Muscle layer of duodenum (tissue), 2 donors: ENCODE measurements around the gene HAO1.
"Not testable (repeated sequence)": the region's sequence is repeated elsewhere in the genome, so short reads cannot be mapped to it uniquely, and the experiment has no call there.

Source experiments
- H3K27ac ChIP-seq: one replicate; pipeline ENCODE4 v1.7.0; 2013; ENCODE audit warnings: mild to moderate bottlenecking, low read length
- H3K27me3 ChIP-seq: one replicate; pipeline ENCODE4 v1.7.0; 2013; ENCODE audit warnings: low read depth, mild to moderate bottlenecking, control low read depth, low read length
- H3K36me3 ChIP-seq, 2 donors: one replicate each; pipeline ENCODE4 v1.7.0; 2013; ENCODE audit warnings: low read length in 2 of 2, control low read depth in 1 of 2, mild to moderate bottlenecking in 1 of 2; ENCODE audit not compliant: insufficient read depth in 2 of 2, control insufficient read depth in 1 of 2
- H3K4me1 ChIP-seq, 2 donors: one replicate each; pipeline ENCODE4 v1.7.0; 2013; ENCODE audit warnings: low read length in 2 of 2, mild to moderate bottlenecking in 2 of 2, control low read depth in 1 of 2, moderate library complexity in 1 of 2; ENCODE audit not compliant: insufficient read depth in 2 of 2, control insufficient read depth in 1 of 2
- H3K4me3 ChIP-seq, 2 donors: one replicate each; pipeline ENCODE4 v1.7.0; 2013; ENCODE audit warnings: low read length in 2 of 2, low read depth in 1 of 2, mild to moderate bottlenecking in 1 of 2
- H3K9me3 ChIP-seq, 2 donors: one replicate each; pipeline ENCODE4 v1.7.0; 2013; ENCODE audit warnings: low read length in 2 of 2, control low read depth in 1 of 2, mild to moderate bottlenecking in 1 of 2; ENCODE audit not compliant: control insufficient read depth in 1 of 2
- donor health status: healthy.

Gene HAO1

DNA sequence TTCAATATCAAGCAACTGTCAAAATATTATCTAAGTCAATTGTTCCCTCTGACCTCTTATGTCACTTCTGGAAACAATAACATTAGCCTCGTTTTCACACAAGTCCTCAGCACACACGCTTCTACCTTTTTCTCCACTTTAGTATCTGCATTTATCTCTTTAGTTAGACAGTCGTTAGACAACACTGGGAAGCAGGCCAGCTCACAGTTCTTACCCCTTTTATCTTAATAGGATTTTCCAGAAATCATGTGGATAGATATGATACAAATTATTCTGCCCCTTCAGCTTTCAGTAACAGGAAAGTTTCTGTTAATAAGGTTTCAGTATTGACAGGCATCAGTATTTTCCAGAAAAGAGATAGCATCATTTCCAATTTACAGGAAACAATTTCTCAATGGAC is 25.9 kb upstream of the HAO1 start:
- Histone ChIP-seq H3K4me3 (no peak overlapping the region), H3K36me3 (no peaks in the 10 kb centered on the region), H3K9me3 (no peaks in the 10 kb centered on the region), H3K4me1 (no peaks in the 10 kb centered on the region), H3K27ac (no peak overlapping the region), H3K27me3 (no peaks in the 10 kb centered on the region)

DNA sequence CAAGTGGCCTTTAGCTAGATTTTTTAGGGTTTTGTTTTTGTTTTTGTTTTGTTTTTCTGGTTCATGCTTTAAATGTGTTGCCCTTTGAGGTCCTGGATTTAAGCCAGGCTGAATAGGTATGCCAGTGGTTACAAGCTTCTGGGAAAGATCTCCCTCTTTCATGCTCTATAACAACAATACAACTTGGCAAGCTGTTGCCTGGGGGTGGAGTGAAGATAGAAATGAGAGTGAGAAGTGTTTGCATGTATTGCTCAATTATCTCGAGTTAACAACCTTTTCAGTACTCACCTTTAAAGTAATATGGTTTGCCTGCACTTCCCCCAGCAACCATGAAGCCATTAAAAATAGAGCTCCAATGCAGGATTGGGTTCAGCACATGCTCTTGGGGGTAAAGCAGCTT is 19.2 kb upstream of the HAO1 start:
- Histone ChIP-seq H3K36me3 (no peaks in the 10 kb centered on the region), H3K9me3 (no peaks in the 10 kb centered on the region), H3K27me3 (no peaks in the 10 kb centered on the region), H3K27ac (no peak overlapping the region), H3K4me1 (no peaks in the 10 kb centered on the region), H3K4me3 (no peak overlapping the region)

DNA sequence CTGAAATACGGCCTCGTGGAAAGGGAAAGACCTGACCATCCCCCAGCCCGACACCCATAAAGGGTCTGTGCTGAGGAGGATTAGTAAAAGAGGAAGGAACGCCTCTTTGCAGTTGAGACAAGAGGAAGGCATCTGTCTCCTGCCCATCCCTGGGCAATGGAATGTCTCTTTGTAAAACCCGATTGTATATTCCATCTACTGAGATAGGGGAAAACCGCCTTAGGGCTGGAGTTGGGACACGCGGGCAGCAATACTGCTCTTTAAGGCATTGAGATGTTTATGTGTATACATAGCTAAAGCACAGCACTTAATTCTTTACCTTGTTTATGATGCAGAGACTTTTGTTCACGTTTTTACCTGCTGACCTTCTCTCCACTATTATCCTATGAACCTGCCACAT is 16.3 kb upstream of the HAO1 start:
- not testable (repeated sequence) for H3K4me3 ChIP-seq, H3K36me3 ChIP-seq, H3K27ac ChIP-seq, H3K27me3 ChIP-seq, H3K9me3 ChIP-seq, H3K4me1 ChIP-seq

DNA sequence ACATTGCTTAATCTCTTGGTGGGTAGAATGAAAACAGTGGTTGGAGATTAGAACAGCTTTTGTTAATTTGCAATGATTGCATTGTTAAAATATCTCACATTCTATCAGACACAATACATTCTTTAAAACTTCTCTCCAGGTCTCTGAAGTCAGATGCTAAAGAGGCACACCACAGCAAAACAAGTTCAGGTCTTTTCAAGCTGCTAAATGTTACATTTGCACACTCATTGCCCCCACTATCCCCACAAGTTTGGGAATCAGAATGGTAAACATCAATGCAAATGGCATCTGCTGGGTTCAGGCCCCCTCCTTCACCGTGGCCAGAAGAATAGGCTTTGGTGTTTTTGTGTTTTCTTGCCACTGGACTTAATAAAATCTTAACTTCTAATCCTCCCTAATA is 10.1 kb upstream of the HAO1 start:
- H3K36me3 ChIP-seq: no peaks in the 10 kb centered on the region
- no peak overlapping the region for H3K4me3 ChIP-seq
- peaks cover 0 to under 1% of the 10 kb centered on the region in 2 donors for H3K4me1 ChIP-seq
- H3K9me3 ChIP-seq: peaks cover 0 to 8% of the 10 kb centered on the region in 2 donors
- H3K27me3 ChIP-seq: no peaks in the 10 kb centered on the region
- no peak overlapping the region for H3K27ac ChIP-seq

DNA sequence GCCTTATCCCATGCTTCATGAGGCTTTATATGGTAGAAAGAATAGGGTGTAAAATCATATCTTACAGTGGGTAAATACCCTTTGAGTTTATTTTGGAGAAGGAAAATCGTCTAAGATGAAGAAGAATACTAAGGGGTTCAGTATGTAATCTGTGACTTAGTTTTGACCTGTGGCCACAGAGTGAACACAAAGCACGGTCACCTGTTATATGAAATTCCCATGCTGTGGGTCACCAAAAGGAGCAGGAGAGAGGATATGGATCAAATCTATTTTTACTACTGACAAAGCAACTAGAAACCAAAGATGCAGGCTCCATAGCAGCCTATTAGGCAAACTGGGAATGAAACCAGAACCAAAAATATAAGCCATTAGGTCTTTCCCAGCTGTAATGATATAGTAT is 3.6 kb upstream of the HAO1 start:
- peaks cover 0 to 8% of the 10 kb centered on the region in 2 donors for H3K9me3 ChIP-seq
- no peaks in the 10 kb centered on the region for H3K27me3 ChIP-seq
- no peak overlapping the region for H3K27ac ChIP-seq
- no peak overlapping the region for H3K4me3 ChIP-seq
- H3K36me3 ChIP-seq: no peaks in the 10 kb centered on the region
- peaks cover 0 to 5% of the 10 kb centered on the region in 2 donors for H3K4me1 ChIP-seq

DNA sequence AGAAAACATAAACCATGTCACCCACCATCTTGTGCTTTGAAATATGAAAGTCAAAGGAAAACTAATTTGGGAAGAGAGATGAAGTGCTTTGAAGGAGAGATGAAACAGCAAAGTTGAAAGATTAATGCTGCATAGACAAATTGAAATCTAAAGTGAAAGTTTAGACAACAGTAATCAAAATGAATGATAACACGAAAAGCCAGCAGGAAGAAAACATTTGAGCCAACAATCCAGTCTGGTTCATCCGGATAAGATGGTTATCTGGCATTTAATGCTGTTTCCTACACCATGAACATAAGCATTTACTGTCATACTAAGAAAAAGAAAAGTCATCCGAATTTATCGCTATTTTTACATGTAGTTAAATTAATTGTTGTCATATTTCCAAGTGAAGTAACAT is 595 bp downstream of the HAO1 start:
- H3K27ac ChIP-seq: no peak overlapping the region
- peaks cover 0 to 9% of the 10 kb centered on the region in 2 donors for H3K4me1 ChIP-seq
- no peaks in the 10 kb centered on the region for H3K36me3 ChIP-seq
- H3K9me3 ChIP-seq: no peaks in the 10 kb centered on the region
- H3K27me3 ChIP-seq: no peaks in the 10 kb centered on the region
- H3K4me3 ChIP-seq: no peak overlapping the region

DNA sequence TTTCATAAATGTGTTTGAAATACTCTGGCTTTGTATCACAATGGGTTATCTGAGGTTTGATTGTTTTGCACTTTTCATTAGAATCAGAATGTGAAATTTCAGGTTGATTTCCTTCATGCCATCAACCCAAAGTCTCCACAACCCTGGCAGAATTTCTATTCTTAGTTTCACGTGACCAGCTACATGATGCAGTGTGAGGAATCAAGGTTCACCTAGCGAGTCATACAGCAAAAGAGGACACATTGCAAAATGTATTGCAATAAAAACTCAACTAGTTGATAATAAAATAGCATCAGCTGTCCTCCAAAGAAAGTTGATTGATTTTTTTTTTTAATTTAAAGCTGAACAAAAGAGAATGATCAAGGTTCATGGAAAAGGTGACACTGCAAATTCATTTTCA is 2.2 kb downstream of the HAO1 start:
- no peaks in the 10 kb centered on the region for H3K27me3 ChIP-seq
- no peaks in the 10 kb centered on the region for H3K9me3 ChIP-seq
- H3K4me1 ChIP-seq: peaks cover 0 to 9% of the 10 kb centered on the region in 2 donors
- H3K27ac ChIP-seq: no peak overlapping the region
- H3K36me3 ChIP-seq: no peaks in the 10 kb centered on the region
- no peak overlapping the region for H3K4me3 ChIP-seq

DNA sequence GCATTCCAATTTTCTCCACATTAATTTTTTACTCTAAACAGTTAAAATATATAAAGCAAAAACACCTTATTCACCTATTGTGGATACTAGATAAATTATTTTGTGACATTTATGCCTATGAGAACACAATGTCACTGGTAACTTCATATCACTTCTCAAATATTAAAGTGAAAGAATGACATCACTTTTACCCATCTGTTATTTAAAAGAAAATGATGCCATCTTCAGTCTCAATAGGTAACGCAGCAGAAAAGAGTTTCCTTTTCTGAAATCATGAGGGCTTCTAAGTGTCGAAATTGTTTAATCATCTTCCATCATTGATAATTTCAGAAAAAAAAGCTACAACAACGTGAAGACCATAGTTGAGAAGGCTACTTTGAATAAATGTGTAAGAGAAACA is 2.9 kb downstream of the HAO1 start:
- peaks cover 0 to 9% of the 10 kb centered on the region in 2 donors for H3K4me1 ChIP-seq
- no peak overlapping the region for H3K27ac ChIP-seq
- no peaks in the 10 kb centered on the region for H3K36me3 ChIP-seq
- no peaks in the 10 kb centered on the region for H3K9me3 ChIP-seq
- H3K27me3 ChIP-seq: no peaks in the 10 kb centered on the region
- no peak overlapping the region for H3K4me3 ChIP-seq

DNA sequence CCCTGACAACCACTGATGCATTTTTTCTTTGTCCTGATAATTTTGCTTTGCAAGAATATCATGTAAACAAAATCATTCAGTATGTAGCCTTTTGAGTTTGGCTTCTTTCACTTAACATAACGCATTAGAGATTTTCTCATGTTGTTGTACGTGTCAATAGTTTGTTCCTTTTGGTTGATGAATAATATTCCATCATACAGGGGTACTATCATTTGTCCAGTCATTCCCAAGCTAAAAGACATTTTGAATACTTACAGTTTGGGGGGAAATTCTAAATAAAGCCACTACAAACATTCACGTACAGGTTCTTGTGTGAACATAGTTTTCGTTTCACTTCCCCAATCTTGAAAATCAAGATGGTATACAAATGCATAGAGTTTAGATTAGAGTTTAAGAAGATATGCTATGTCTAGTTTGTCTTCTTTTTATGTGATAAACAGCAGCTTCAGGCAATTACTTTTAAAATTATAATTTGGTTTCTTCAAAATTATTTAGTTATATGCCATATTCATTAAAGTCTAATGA is 5.2 kb downstream of the HAO1 start:
- H3K9me3 ChIP-seq: no peaks in the 10 kb centered on the region
- H3K27me3 ChIP-seq: no peaks in the 10 kb centered on the region
- H3K36me3 ChIP-seq: no peaks in the 10 kb centered on the region
- peaks cover 0 to 9% of the 10 kb centered on the region in 2 donors for H3K4me1 ChIP-seq
- no peak overlapping the region for H3K4me3 ChIP-seq
- no peak overlapping the region for H3K27ac ChIP-seq

DNA sequence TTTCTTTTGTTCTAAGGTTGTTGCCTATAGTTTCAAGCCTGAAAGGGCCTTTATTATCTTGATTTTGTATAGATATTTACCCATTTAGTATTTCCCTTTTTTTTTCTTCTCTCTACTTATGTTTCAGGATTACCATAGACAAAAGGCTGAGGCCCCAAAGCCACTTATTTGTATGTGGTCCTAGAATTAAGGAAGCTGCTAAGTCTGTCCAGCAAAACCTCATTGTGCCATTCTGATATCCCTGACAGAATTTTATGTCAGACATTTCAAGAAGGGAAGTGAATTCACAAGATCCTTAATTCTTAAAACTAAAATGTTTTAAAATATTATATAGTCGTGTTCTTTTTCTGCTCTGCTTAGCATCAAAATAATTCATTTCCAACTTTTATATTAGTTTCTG is 6.9 kb downstream of the HAO1 start:
- no peaks in the 10 kb centered on the region for H3K36me3 ChIP-seq
- H3K4me1 ChIP-seq: peaks cover 0 to 9% of the 10 kb centered on the region in 2 donors
- H3K4me3 ChIP-seq: no peak overlapping the region
- H3K27ac ChIP-seq: no peak overlapping the region
- no peaks in the 10 kb centered on the region for H3K27me3 ChIP-seq
- no peaks in the 10 kb centered on the region for H3K9me3 ChIP-seq

DNA sequence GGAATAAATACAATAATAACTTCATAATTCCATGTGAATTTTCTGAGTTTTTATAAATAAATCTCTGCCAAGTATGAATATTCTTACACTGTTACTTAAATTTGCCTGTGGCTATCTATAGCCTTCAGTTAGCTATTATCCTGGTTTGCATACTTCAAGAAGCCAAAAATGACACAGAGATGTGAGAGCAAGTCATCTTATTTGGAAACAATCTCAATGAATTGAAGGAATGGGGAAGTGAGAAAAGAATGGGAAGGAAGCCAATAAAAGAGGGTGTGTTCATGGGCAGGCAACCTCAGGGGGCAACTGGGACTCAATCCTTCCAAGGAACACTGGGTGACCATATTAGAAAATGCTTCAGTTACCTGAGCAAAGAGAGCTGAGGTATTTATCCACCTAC is 9.9 kb downstream of the HAO1 start:
- Histone ChIP-seq H3K27ac (no peak overlapping the region), H3K4me1 (no peaks in the 10 kb centered on the region), H3K4me3 (no peak overlapping the region), H3K27me3 (no peaks in the 10 kb centered on the region), H3K9me3 (no peaks in the 10 kb centered on the region), H3K36me3 (no peaks in the 10 kb centered on the region)

DNA sequence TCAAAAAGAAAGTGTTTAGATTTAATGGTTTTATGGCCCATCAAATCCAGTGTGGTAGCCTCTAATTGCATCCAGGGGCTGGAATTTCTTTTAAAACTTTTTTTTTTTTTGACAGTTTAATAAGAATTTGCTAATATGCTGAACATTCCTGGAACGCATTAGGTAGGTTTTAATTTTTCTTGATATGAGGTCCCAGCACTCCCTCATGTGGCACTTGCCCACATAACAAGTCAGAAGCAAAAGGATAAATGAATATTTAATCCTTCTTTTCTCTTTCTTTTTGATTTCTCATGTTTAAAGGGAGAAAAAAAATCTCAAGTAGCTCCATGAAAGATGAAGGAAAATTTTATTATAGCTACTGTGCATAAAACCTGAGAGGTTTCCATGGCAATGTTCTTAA is 13.5 kb downstream of the HAO1 start:
- Histone ChIP-seq H3K9me3 (no peaks in the 10 kb centered on the region), H3K27ac (no peak overlapping the region), H3K4me3 (no peak overlapping the region), H3K36me3 (no peaks in the 10 kb centered on the region), H3K4me1 (no peaks in the 10 kb centered on the region), H3K27me3 (no peaks in the 10 kb centered on the region)
